Measurements from ENCODE around the gene DTNB.
"Not testable (repeated sequence)": the region's sequence is repeated elsewhere in the genome, so short reads cannot be mapped to it uniquely, and the experiment has no call there.

The DTNB gene

GRCh38 chr2:25420820-25421237, 252.5 kb downstream of the DTNB start:
- no peak overlapping the region for H3K4me3 ChIP-seq (replicated peaks; ENCODE audit: low read depth, low read length)
- TF ChIP-seq, protein P1, sequence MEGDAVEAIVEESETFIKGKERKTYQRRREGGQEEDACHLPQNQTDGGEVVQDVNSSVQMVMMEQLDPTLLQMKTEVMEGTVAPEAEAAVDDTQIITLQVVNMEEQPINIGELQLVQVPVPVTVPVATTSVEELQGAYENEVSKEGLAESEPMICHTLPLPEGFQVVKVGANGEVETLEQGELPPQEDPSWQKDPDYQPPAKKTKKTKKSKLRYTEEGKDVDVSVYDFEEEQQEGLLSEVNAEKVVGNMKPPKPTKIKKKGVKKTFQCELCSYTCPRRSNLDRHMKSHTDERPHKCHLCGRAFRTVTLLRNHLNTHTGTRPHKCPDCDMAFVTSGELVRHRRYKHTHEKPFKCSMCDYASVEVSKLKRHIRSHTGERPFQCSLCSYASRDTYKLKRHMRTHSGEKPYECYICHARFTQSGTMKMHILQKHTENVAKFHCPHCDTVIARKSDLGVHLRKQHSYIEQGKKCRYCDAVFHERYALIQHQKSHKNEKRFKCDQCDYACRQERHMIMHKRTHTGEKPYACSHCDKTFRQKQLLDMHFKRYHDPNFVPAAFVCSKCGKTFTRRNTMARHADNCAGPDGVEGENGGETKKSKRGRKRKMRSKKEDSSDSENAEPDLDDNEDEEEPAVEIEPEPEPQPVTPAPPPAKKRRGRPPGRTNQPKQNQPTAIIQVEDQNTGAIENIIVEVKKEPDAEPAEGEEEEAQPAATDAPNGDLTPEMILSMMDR (IDR thresholded peaks at IDR 0.05; ENCODE audit: low read depth, low read length, missing control alignments) = no peak
- DNase-seq (ENCODE audit: extremely low read depth, low read depth) = no peak

DNA sequence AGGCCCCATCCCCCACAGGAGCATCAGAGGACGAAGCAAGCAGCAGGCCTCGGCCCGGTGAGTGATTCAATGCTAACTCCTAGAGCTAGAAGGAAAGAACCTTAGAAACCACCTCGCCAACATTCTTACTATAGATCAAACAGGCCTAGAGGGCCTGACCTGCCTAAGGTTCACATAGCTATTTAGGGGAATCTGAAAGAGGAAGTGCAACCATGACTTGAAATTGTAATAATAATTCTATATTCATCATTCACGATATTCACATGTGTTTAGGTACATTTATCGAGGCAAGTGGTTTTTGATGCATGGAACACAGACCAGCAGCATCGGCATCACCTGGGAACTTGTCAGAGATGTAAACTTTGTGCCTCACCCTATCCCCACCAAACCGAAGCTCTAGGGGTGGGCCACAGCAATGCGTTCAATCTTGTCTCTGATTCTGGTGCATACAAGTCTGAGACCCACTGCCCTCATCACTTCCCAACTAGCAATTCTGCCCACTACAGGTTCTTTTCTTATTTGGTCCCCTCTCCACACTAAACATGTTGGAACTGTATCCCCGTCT, 253.6 kb downstream of the DTNB start:
- H3K4me3 ChIP-seq (replicated peaks; ENCODE audit: low read depth, low read length) = no peak overlapping the region
- TF ChIP-seq, protein P1 (IDR thresholded peaks at IDR 0.05; ENCODE audit: low read depth, low read length, missing control alignments) = no peak
- DNase-seq (ENCODE audit: extremely low read depth, low read depth) = no peak

- no peak overlapping the region for H3K4me3 ChIP-seq (replicated peaks; ENCODE audit: low read depth, low read length)
- no peak for DNase-seq (ENCODE audit: extremely low read depth, low read depth)
- TF ChIP-seq, protein P1 (IDR thresholded peaks at IDR 0.05; ENCODE audit: low read depth, low read length, missing control alignments) = no peak
These were observed 254.3 kb downstream of the DTNB start for GRCh38 chr2:25418944-25419677.

- DNase-seq (ENCODE audit: extremely low read depth, low read depth) = peak; percentile 15
- H3K4me3 ChIP-seq (replicated peaks; ENCODE audit: low read depth, low read length) = no peak overlapping the region
- TF ChIP-seq, protein P1 (IDR thresholded peaks at IDR 0.05; ENCODE audit: low read depth, low read length, missing control alignments) = no peak
These were observed 255.5 kb downstream of the DTNB start for GRCh38 chr2:25417715-25418369.

GRCh38 chr2:25416674-25417073, 256.7 kb downstream of the DTNB start:
- no peak overlapping the region for H3K4me3 ChIP-seq (replicated peaks; ENCODE audit: low read depth, low read length)
- TF ChIP-seq, protein P1 (IDR thresholded peaks at IDR 0.05; ENCODE audit: low read depth, low read length, missing control alignments) = no peak
- no peak for DNase-seq (ENCODE audit: extremely low read depth, low read depth)

DNA sequence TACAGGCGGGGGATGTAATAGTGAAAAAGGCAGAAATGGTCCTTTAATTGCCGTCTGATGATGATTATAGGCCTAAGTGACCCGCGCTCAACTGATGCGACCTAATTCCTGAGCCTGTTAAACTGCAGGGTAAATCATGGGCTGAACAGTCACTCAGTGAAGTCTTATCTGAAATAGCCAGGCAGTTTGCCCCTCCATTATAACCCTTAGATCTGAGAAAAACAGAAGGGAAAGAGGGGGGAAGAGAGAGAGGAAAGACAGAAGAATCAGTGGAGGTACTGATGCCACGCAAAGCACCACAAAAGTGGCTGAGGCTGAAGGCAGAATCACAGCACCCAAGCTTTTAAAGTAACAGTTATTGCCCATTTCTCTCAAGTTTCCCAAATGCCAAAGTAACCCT, 258.6 kb downstream of the DTNB start:
- TF ChIP-seq, protein P1 (IDR thresholded peaks at IDR 0.05; ENCODE audit: low read depth, low read length, missing control alignments) = no peak
- DNase-seq (ENCODE audit: extremely low read depth, low read depth) = no peak
- H3K4me3 ChIP-seq (replicated peaks; ENCODE audit: low read depth, low read length) = no peak overlapping the region

DNA sequence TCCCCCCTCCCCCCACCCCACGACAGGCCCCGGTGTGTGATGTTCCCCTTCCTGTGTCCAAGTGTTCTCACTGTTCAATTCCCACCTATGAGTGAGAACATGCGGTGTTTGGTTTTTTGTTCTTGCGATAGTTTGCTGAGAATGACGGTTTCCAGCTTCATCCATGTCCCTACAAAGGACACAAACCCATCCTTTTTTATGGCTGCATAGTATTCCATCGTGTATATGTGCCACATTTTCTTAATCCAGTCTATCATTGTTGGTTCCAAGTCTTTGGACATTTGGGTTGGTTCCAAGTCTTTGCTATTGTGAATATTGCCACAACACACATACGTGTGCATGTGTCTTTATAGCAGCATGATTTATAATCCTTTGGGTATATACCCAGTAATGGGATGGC, 260.0 kb downstream of the DTNB start:
- H3K4me3 ChIP-seq (replicated peaks; ENCODE audit: low read depth, low read length); DNase-seq (ENCODE audit: extremely low read depth, low read depth): not testable (repeated sequence)

Data from HFF-Myc (cell line).